ENCODE data around the gene PCNX2.

GRCh38 chr1:233268389-233269022, 27.0 kb downstream of the PCNX2 start:
- TF ChIP-seq POLR2A (IDR thresholded peaks at IDR 0.05) (no peak), CTCF (IDR thresholded peaks at IDR 0.05) (no peak)

All from body of pancreas (tissue), 4 donors.